HCT116 (cell line): ENCODE results near the gene NOP16. TPM values are rescaled to one million over a fixed set of nuclear protein-coding genes. Genes with fewer than 3 reads are reported as not detected.

Experiments used
- ATAC-seq: fragments of 200-7000 bp; cut with Tn5 transposase; 2 replicates; pipeline ENCODE4 v1.9.1; 2020; ENCODE audit warnings: mild to moderate bottlenecking, moderate library complexity
- BruUV-seq: library from RNA; stranded (reverse); fragments of 400-500 nt; replicated peaks from 2 replicates; lab custom pipeline; 2021; lab: Mats Ljungman, UMichigan
- CTCF ChIA-PET: fragments of 300-600 bp; sonication (Branson Sonifier 250); formaldehyde crosslinking; loops from one replicate; lab custom pipeline; 2021; ENCODE audit warnings: antibody characterized with exemption; lab: Charles Lee
- POLR2A ChIA-PET: fragments of 300-600, 350-600 bp; sonication (Branson Sonifier 250); formaldehyde crosslinking; loops from one replicate; lab custom pipeline; 2021; ENCODE audit warnings: antibody characterized with exemption; lab: Charles Lee
- RAD21 ChIA-PET, 2 experiments: fragments of 300-600 bp; sonication (Branson Sonifier 250); formaldehyde crosslinking; loops; one replicate each; lab custom pipeline; 2023; ENCODE audit warnings: low total read pairs in 2 of 2; ENCODE audit not compliant: uncharacterized antibody in 2 of 2, unreplicated experiment in 2 of 2, low non-redundant PET in 1 of 2; lab: Charles Lee
- DNase-seq: peaks from one replicate; pipeline ENCODE4 v3.0.0-alpha.2; 2010; ENCODE audit warnings: low read depth, low spot score
- H2AFZ ChIP-seq: fragments of 200-600 bp; shearing (Covaris generic), sonication (generic); 2 replicates; pipeline ENCODE4 v1.6.1; 2017; ENCODE audit warnings: low read depth, mixed run types, mixed read lengths, antibody characterized with exemption, low read length; ENCODE audit not compliant: poor library complexity, severe bottlenecking
- H3K27ac ChIP-seq: 2 replicates; pipeline ENCODE4 v1.5.1; 2012; ENCODE audit warnings: low read depth, low read length
- H3K27me3 ChIP-seq: fragments of 200-600 bp; sonication (generic); 2 replicates; pipeline ENCODE4 v1.6.1; 2016; ENCODE audit warnings: mixed run types, low read length, mixed read lengths; ENCODE audit not compliant: insufficient read depth
- H3K36me3 ChIP-seq, 2 experiments: fragments of 200-500 bp in 1 of 2; fragments of 200-600 bp in 1 of 2; sonication (Bioruptor generic) in 1 of 2; sonication (generic) in 1 of 2; 2 replicates each; pipeline versions ENCODE4 v1.5.1 to v1.6.1; 2014 to 2016; ENCODE audit warnings: low read length in 2 of 2, inconsistent platforms in 1 of 2, mixed read lengths in 1 of 2, mixed run types in 1 of 2; ENCODE audit not compliant: insufficient read depth in 2 of 2, control insufficient read depth in 1 of 2
- H3K4me1 ChIP-seq, 2 experiments: fragments of 200-600 bp in 1 of 2; sonication (generic) in 1 of 2; 2 replicates each; pipeline versions ENCODE4 v1.5.1 to v1.6.1; 2012 to 2017; ENCODE audit warnings: low read length in 2 of 2, inconsistent platforms in 1 of 2, mild to moderate bottlenecking in 1 of 2, mixed read lengths in 1 of 2, mixed run types in 1 of 2, moderate library complexity in 1 of 2; ENCODE audit not compliant: insufficient read depth in 2 of 2, control insufficient read depth in 1 of 2
- H3K4me2 ChIP-seq: fragments of 200-600 bp; sonication (generic); 2 replicates; pipeline ENCODE4 v1.6.1; 2017; ENCODE audit warnings: mixed run types, low read length, mixed read lengths
- H3K4me3 ChIP-seq, 2 experiments: fragments of 200-600 bp in 1 of 2; sonication (generic) in 1 of 2; replicated peaks in 1 of 2; 2 replicates each; pipeline ENCODE4 v1.5.1; 2011 to 2016; ENCODE audit warnings: low read length in 2 of 2, control low read depth in 1 of 2, low read depth in 1 of 2, mild to moderate bottlenecking in 1 of 2, mixed read lengths in 1 of 2, mixed run types in 1 of 2
- H3K79me2 ChIP-seq: fragments of 200-600 bp; sonication (generic); 2 replicates; pipeline ENCODE4 v1.6.1; 2017; ENCODE audit warnings: mild to moderate bottlenecking, mixed run types, low read length, moderate library complexity, mixed read lengths; ENCODE audit not compliant: insufficient read depth
- H3K9ac ChIP-seq: fragments of 200-600 bp; sonication (generic); 2 replicates; pipeline ENCODE4 v1.6.1; 2016; ENCODE audit warnings: low read length, mixed read lengths
- H3K9me2 ChIP-seq: fragments of 200-600 bp; sonication (generic), shearing (Covaris generic); 2 replicates; pipeline ENCODE4 v1.6.1; 2017; ENCODE audit warnings: mixed run types, mild to moderate bottlenecking, moderate library complexity; ENCODE audit not compliant: insufficient read depth
- H3K9me3 ChIP-seq, 2 experiments: fragments of 200-500 bp in 1 of 2; fragments of 200-600 bp in 1 of 2; sonication (Bioruptor generic) in 1 of 2; sonication (generic) in 1 of 2; 2 replicates each; pipeline ENCODE4 v1.6.1; 2014 to 2017; ENCODE audit warnings: low read length in 2 of 2, mixed read lengths in 2 of 2, inconsistent platforms in 1 of 2, low read depth in 1 of 2, mild to moderate bottlenecking in 1 of 2, mixed run types in 1 of 2, moderate library complexity in 1 of 2; ENCODE audit not compliant: control insufficient read depth in 1 of 2, insufficient read depth in 1 of 2
- H4K20me1 ChIP-seq: fragments of 200-600 bp; sonication (generic), shearing (Covaris generic); 2 replicates; pipeline ENCODE4 v1.6.1; 2017; ENCODE audit warnings: mixed run types, mild to moderate bottlenecking, moderate library complexity; ENCODE audit not compliant: insufficient read depth
- CEBPB ChIP-seq: IDR thresholded peaks from 2 replicates; pipeline ENCODE4 v1.6.1; 2012; ENCODE audit warnings: low read depth
- EGR1 ChIP-seq: IDR thresholded peaks from 2 replicates; pipeline ENCODE4 v1.6.1; 2012; ENCODE audit warnings: low read depth
- EZH2 ChIP-seq: fragments of 200-600 bp; sonication (generic); IDR thresholded peaks from 2 replicates; pipeline ENCODE4 v1.6.1; 2017; ENCODE audit warnings: antibody characterized with exemption, mixed run types
- JUND ChIP-seq: IDR thresholded peaks from 2 replicates; pipeline ENCODE4 v1.6.1; 2012
- POLR2AphosphoS5 ChIP-seq: IDR thresholded peaks from 2 replicates; pipeline ENCODE4 v1.6.1; 2011; ENCODE audit warnings: mild to moderate bottlenecking, low read depth, low read length, moderate library complexity
- RAD21 ChIP-seq: IDR thresholded peaks from 2 replicates; pipeline ENCODE4 v1.6.1; 2012; ENCODE audit warnings: low read depth, mild to moderate bottlenecking
- SIN3A ChIP-seq: IDR thresholded peaks from 2 replicates; pipeline ENCODE4 v1.6.1; 2012; ENCODE audit warnings: low read depth
- SP1 ChIP-seq: IDR thresholded peaks from 2 replicates; pipeline ENCODE4 v1.6.1; 2012; ENCODE audit warnings: low read depth
- SRF ChIP-seq: IDR thresholded peaks from 2 replicates; pipeline ENCODE4 v1.6.1; 2012; ENCODE audit warnings: low read depth
- YY1 ChIP-seq: IDR thresholded peaks from 2 replicates; pipeline ENCODE4 v1.6.1; 2011; ENCODE audit warnings: low read length, low read depth, moderate library complexity, mild to moderate bottlenecking; ENCODE audit not compliant: insufficient replicate concordance; ENCODE audit errors: extremely low read depth
- ZFX ChIP-seq: fragments of 450-650 bp; IDR thresholded peaks from 2 replicates; pipeline ENCODE4 v1.6.1; 2017
- intact Hi-C: fragments of 100-400 bp; cut with micrococcal nuclease; formaldehyde crosslinking; loops from 2 replicates; pipeline ENCODE4 v1.10.0; 2022
- microRNA counts: library from miRNA; unstranded; fragments of <30 nt; microRNA quantifications from one replicate; lab custom pipeline; 2015
- microRNA-seq: library from miRNA; unstranded; fragments of <30 nt; microRNA quantifications from one replicate; pipeline ENCODE4, GENCODE V29; 2016; ENCODE audit warnings: borderline number of aligned reads
- total RNA-seq: library from RNA; stranded (reverse); gene quantifications from one replicate; pipeline ENCODE4 v1.2.1, GENCODE V29; 2021; ENCODE audit not compliant: unreplicated experiment
- TF ChIP-seq, protein P1 (sequence below), 3 experiments: fragments of 200-600 bp in 1 of 3; sonication (generic) in 1 of 3; IDR thresholded peaks in 2 of 3; conservative IDR thresholded peaks in 1 of 3; 2 replicates each; pipeline ENCODE4 v1.5.1; 2012 to 2017; ENCODE audit warnings: low read depth in 2 of 3, low read length in 2 of 3, antibody characterized with exemption in 1 of 3, borderline replicate concordance in 1 of 3, control low read depth in 1 of 3, mild to moderate bottlenecking in 1 of 3, mixed read lengths in 1 of 3, mixed run types in 1 of 3, moderate library complexity in 1 of 3; ENCODE audit not compliant: insufficient read depth in 1 of 3
- TF ChIP-seq, protein P2 (sequence below): IDR thresholded peaks from 2 replicates; pipeline ENCODE4 v1.6.1; 2011; ENCODE audit warnings: mild to moderate bottlenecking, low read length, moderate library complexity; ENCODE audit not compliant: insufficient replicate concordance; ENCODE audit errors: extremely low read depth
- TF ChIP-seq, protein P3 (sequence below): IDR thresholded peaks from 2 replicates; pipeline ENCODE4 v1.6.1; 2012

Gene NOP16
- total RNA-seq, 1 experiment from 2014 or later = 67.1 TPM

- Histone ChIP-seq H3K27me3 (no peaks in the 10 kb centered on the region), H3K4me1 (no peaks in the 10 kb centered on the region), H3K4me2 (no peak overlapping the region), H3K9me2 (no peaks in the 10 kb centered on the region), H3K4me3 (no peak overlapping the region), H3K36me3 (no peaks in the 10 kb centered on the region), H3K79me2 (no peaks in the 10 kb centered on the region), H3K9ac (no peak overlapping the region), H2AFZ (no peak overlapping the region), H3K27ac (no peak overlapping the region), H4K20me1 (no peaks in the 10 kb centered on the region), H3K9me3 (no peaks in the 10 kb centered on the region)
- RAD21 ChIA-PET = no interaction called here
- DNase-seq = no peak
- intact Hi-C loops = no loop called here
- CTCF ChIA-PET = no interaction called here
- no TSS peak for BruUV-seq
- POLR2A ChIA-PET = no interaction called here
- ATAC-seq = no peak
- no peak for TF ChIP-seq SP1
- no peak for TF ChIP-seq EZH2
- no peak for TF ChIP-seq SRF
- TF ChIP-seq, protein P1, sequence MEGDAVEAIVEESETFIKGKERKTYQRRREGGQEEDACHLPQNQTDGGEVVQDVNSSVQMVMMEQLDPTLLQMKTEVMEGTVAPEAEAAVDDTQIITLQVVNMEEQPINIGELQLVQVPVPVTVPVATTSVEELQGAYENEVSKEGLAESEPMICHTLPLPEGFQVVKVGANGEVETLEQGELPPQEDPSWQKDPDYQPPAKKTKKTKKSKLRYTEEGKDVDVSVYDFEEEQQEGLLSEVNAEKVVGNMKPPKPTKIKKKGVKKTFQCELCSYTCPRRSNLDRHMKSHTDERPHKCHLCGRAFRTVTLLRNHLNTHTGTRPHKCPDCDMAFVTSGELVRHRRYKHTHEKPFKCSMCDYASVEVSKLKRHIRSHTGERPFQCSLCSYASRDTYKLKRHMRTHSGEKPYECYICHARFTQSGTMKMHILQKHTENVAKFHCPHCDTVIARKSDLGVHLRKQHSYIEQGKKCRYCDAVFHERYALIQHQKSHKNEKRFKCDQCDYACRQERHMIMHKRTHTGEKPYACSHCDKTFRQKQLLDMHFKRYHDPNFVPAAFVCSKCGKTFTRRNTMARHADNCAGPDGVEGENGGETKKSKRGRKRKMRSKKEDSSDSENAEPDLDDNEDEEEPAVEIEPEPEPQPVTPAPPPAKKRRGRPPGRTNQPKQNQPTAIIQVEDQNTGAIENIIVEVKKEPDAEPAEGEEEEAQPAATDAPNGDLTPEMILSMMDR (IDR thresholded peaks at IDR 0.05 in 2 of 3, conservative IDR thresholded peaks at IDR 0.05 in 1 of 3; ENCODE audit: borderline replicate concordance in 1 of 3, insufficient read depth in 1 of 3, low read depth in 2 of 3, low read length in 2 of 3) = no peak
- TF ChIP-seq RAD21 = no peak
- TF ChIP-seq POLR2AphosphoS5 = no peak
- TF ChIP-seq, protein P2, sequence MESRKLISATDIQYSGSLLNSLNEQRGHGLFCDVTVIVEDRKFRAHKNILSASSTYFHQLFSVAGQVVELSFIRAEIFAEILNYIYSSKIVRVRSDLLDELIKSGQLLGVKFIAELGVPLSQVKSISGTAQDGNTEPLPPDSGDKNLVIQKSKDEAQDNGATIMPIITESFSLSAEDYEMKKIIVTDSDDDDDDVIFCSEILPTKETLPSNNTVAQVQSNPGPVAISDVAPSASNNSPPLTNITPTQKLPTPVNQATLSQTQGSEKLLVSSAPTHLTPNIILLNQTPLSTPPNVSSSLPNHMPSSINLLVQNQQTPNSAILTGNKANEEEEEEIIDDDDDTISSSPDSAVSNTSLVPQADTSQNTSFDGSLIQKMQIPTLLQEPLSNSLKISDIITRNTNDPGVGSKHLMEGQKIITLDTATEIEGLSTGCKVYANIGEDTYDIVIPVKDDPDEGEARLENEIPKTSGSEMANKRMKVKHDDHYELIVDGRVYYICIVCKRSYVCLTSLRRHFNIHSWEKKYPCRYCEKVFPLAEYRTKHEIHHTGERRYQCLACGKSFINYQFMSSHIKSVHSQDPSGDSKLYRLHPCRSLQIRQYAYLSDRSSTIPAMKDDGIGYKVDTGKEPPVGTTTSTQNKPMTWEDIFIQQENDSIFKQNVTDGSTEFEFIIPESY = no peak
- no peak for TF ChIP-seq EGR1
- TF ChIP-seq SIN3A = no peak
- no peak for TF ChIP-seq ZFX
- no peak for TF ChIP-seq YY1
- TF ChIP-seq, protein P3, sequence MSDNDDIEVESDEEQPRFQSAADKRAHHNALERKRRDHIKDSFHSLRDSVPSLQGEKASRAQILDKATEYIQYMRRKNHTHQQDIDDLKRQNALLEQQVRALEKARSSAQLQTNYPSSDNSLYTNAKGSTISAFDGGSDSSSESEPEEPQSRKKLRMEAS = no peak
- no peak for TF ChIP-seq CEBPB
- no peak for TF ChIP-seq JUND
Observed at GRCh38 chr5:176334031-176334770, 54.2 kb downstream of the NOP16 start.

MicroRNA genes within 50 kb of the gene (microRNA counts, 767-probe panel; counts per million panel counts)
- microRNA hsa-miR-1271-5p (lab: Ali Mortazavi, UCI) = not detected

Small RNA genes within 50 kb of the gene (microRNA-seq; reads per million reads assigned to microRNA genes)
- gene MIR1271 = not detected

Other genes starting within 250 kb of the NOP16 start
- gene SIMC1, start 150.2 kb downstream of the NOP16 start, total RNA-seq = 19.7 TPM
- gene KIAA1191, start 26.8 kb downstream of the NOP16 start, total RNA-seq = 99.0 TPM
- 0.05 TPM for gene ARL10, start 23.1 kb downstream of the NOP16 start, total RNA-seq
- 130 TPM for gene HIGD2A, start 153 bp upstream of the NOP16 start, total RNA-seq
- gene CLTB, start 27.9 kb upstream of the NOP16 start, total RNA-seq = 58.6 TPM
- 51.9 TPM for gene FAF2, start 59.8 kb upstream of the NOP16 start, total RNA-seq
- 58.4 TPM for gene RNF44, start 148.8 kb upstream of the NOP16 start, total RNA-seq
- 0.10 TPM for gene CDHR2, start 160.7 kb upstream of the NOP16 start, total RNA-seq
- gene GPRIN1, start 221.6 kb upstream of the NOP16 start, total RNA-seq = 14.2 TPM
- gene SNCB, start 241.9 kb upstream of the NOP16 start, total RNA-seq = not detected
- 0.07 TPM for gene EIF4E1B, start 242.1 kb upstream of the NOP16 start, total RNA-seq